ENCODE measurements around the gene DGKI.

Gene DGKI

GRCh38 chr7:137656227-137656849, 190.4 kb downstream of the DGKI start:
- DNase-seq (ENCODE audit: low read depth in 2 of 2): peak; percentile 28 to 52

GRCh38 chr7:137655804-137656203, 191.0 kb downstream of the DGKI start:
- DNase-seq (ENCODE audit: low read depth in 2 of 2): no peak

DNA sequence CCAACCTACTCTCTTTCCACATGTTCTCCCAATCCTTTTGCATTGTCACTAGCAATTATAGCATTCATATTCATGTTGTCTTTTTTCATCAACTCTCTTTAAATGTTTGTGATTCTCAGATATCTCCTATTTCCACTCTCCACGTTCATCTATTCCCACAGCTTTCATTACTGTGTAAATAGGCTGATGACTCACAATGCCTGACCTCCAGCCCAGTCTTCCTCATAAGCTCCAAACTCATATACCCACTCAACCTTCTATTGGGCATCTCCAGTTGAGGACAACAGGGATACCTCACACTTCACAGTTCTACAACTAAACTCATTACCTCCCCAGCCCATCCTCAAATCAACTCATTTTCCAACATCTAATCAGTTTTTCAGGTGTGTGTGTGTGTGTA, 194.1 kb downstream of the DGKI start:
- no peak for DNase-seq (ENCODE audit: low read depth in 2 of 2)

DNA sequence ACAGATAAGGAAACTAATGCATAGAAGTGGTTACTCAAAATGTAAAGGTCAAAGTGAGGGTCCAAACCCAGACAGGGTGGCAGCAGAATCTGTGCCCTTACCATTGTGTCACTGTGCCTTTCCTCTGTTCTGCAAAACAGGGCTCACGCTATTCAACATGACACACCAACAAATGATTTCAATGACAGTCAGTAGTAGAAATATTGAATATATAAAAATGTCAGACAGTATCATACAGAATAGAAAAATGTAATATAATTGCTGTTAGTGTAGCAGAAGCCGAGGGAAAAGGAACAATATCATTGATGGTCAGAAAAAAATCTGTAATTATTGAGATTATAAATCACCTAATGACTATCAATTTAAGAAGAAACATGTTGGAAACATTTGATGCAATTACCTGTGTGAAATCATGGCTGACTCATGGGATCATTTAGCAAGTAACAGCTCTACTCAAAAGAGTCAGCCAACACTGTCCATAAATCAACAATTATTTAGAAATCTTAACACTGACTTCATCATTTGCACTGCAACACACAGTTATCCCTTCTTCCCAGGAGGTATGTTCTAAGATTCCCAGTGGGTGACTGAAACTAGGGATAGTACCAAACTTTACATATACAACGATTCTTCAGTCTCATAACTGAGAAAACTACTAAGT, 198.7 kb downstream of the DGKI start:
- no peak for DNase-seq (ENCODE audit: low read depth in 2 of 2)

DNA sequence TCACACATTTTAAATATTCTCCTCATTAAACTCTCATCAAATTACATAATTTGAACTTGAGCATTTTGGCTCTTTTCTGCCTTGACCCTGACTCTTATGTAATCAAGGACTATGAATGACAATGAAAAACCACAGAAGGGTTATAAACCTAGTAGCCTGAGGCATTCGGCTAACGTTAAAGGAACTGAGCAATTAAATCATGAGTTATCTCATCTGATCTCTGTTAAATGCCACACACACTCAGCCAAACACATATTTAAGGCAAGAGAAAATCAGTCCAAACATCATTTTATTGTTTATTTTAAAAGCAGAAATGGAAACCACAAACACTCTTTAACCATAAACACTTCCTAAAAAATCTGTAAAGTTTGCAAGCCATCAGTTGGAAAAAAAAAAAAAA, 204.3 kb downstream of the DGKI start:
- DNase-seq (ENCODE audit: low read depth in 2 of 2): no peak

DNA sequence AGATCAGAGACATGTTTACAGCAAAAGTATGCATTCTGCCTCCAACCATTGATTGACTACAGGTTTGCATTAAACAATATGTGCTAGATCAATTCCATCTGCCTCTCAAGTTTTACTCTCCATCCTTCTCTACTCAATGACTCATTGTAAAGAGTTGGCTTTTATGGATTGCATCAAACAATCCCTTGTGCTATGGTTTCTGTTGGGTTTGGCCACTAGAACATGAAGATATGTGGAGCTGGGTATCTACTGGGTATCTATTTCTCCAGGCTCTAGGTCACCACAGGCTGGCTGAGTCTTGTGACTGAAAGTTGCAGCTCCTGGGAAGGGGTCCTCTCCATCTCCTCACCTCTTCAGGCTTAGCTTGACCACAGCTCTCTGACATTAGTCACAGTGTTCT, 204.7 kb downstream of the DGKI start:
- DNase-seq (ENCODE audit: low read depth in 2 of 2): no peak

DNA sequence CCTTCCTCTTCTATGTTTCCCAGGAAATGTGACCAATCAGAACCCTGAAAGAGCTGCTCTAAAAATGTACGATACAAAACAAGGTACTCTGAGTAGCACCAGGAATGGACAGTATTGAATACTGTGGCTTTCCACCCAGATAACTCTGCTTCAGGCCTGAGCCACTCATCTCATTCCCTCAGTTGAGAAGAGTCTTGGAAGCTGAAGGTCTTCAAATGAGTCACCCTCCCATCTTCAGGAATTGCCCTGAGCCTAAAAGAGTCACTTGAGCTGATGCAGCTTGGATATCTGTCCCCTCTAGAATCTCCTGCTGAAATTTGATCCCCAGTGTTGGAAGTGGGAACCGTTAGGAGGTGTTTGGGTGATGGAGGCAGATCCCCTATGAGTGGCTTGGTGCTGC, 210.4 kb downstream of the DGKI start:
- DNase-seq (ENCODE audit: low read depth in 2 of 2): no peak

DNA sequence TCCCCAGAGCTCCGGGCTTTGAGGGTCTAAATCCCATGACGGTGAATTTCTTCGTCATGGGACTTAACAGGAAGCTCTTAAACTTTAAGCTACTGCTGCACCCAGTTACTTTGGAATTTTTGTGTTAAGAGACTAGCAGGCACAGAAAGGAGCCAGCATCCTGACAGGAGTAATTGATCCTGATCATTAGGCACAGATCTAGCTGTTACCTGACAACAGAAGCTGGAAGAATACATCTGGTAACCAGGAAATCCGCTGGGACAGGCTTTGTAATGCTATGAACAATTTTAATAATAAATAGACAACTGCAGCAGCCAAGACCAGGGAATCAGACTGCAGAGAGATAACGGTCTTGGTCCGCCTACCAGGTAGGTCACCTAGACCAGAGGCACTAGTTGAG, 210.9 kb downstream of the DGKI start:
- no peak for DNase-seq (ENCODE audit: low read depth in 2 of 2)

DNA sequence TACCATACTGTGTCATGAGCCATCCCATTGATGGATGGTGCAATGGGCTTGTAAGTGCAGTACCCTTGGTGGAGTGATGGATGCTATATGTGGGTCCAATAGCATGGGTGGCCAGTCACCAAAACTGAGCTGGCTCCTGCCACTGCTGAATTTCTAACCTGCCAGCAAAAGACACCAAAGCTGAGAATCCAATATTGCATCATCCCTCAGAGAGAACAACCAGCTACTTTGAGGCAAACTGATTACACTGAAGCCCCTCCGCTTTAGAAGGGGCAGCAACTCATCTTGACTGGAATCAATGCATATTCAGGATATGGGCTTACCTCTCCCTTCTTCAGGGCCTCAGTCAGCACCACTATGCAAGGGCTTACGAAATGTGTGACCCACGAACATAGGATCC, 211.6 kb downstream of the DGKI start:
- no peak for DNase-seq (ENCODE audit: low read depth in 2 of 2)

GRCh38 chr7:137634356-137634755, 212.4 kb downstream of the DGKI start:
- DNase-seq (ENCODE audit: low read depth in 2 of 2): no peak

- no peak for DNase-seq (ENCODE audit: low read depth in 2 of 2)
Observed at GRCh38 chr7:137633133-137633532, 213.6 kb downstream of the DGKI start.

DNA sequence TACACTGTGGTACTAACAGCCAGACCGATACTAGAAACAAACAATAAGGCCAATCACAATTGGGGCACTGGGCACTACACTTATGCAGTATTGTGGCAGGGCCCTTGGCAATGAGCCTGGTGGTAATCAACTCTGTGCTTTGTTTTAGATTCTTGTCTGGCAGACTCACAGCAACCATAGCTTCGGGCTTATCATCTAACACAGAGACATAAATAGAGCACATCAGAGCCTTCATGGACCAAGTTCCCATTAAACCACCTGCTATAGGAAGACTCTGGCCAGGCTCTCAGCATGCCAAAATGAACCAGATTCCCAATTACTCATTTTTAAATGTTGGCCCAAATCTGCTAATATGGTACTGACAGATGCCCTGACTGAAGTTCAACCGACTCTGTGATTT, 218.6 kb downstream of the DGKI start:
- no peak for DNase-seq (ENCODE audit: low read depth in 2 of 2)

DNA sequence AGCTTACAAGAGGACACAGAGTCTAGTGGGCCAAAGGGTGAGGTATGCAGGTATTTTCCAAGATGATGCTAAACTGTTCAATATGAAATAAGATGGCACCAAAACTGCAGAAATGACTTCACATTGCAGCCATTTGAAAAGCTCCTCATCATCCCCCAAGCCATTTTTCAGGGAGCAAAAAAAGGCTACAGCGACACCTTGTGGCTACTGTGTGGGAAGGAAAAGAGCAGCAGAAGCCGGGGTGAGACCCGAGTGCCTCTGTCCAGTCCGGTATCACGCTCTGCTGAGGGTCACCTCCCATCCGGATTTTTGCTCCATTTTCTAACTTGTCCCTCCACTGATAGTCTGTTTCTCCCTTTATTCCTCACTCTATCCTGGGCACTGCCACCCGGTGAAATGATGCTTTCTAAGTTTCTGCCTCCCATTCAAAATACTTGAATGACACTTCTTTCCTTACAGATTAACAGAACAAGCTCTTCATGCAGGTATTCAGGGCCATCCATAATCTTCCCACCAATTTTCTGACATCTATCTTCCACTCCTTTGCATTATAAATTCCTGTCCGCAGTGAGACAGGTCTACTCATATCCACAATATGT, 220.2 kb downstream of the DGKI start:
- peak in 1 of 2 donors; percentile 0 for DNase-seq (ENCODE audit: low read depth in 2 of 2)

- no peak for DNase-seq (ENCODE audit: low read depth in 2 of 2)
Observed at GRCh38 chr7:137625197-137625596, 221.6 kb downstream of the DGKI start.

DNA sequence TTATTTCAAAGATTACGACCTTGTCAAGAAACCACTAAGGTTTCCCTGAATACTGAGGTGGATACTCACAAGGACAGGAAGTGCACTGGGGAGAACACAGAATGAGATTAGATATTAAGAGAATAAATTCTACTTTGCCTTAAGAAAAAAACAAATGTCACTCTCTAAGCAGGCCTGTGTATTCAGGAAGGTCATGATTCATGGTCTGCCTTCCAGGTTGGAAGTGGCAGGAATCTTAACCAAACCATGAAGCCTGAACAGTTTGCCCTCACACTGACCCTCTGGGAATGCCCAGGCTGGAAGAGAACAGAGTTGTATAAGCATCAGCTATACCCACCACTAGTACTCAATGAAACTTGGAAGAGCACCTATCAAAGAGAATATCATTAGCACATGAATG, 227.6 kb downstream of the DGKI start:
- DNase-seq (ENCODE audit: low read depth in 2 of 2): no peak

GRCh38 chr7:137618748-137619147, 228.0 kb downstream of the DGKI start:
- DNase-seq (ENCODE audit: low read depth in 2 of 2): no peak

- no peak for DNase-seq (ENCODE audit: low read depth in 2 of 2)
Observed at GRCh38 chr7:137613006-137613525, 233.7 kb downstream of the DGKI start.

GRCh38 chr7:137611606-137612005, 235.2 kb downstream of the DGKI start:
- no peak for DNase-seq (ENCODE audit: low read depth in 2 of 2)

DNA sequence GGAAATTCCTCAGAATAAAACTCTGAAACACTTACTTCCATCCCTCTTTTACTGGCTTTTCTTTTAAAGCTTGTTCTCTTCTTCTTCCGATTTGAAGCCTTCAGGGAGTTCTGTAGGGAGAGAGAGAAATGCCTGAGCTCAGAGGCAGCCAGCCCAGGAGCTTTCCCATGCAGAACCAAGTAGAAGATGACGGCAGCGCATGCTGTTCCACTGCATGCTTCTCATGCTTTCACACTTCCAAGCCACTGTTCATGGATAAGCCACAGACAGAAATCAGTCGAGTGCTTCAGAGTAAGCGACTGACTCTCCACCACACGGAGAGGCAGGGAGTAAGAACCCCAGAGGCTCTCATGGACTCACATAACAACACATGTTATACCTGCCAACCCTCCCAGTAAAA, 237.3 kb downstream of the DGKI start:
- no peak for DNase-seq (ENCODE audit: low read depth in 2 of 2)

- DNase-seq (ENCODE audit: low read depth in 2 of 2): no peak
Observed at GRCh38 chr7:137606061-137606674, 240.6 kb downstream of the DGKI start.

DNA sequence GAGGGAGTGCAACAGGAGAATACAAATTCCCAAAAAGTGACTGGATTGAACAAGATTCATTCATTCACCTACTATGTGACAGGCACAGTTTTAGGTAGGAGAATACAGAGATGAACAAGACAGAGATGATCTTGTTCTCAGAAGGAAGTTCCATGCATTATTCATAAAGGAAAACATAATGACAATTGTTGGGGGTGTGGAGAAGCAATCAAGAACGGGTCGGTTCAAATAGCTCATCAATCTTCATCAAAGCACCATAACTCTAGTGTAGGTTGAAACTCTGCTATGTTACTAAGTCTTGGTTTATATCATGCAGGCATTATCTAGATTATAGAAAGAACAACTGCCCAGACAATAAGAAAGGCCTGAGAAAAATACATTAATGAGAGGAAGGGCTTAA, 243.7 kb downstream of the DGKI start:
- no peak for DNase-seq (ENCODE audit: low read depth in 2 of 2)

DNA sequence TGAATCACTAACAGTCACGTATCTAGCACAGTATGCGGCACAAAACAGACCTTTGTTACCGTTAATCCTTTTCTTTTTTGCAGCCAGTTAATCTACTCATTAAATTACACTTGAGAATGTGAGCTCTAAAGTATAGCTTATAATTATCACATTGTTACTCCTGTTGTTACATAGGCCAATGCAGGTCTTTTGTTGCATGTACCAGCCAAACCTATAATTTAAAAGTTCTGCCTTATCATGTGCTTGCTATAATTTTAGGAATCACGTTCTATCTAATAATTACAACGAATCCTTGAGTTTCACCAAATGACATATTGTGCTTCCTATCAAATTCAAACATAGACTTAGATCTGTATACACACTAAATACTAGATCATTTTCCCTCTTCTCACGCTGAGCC, 245.1 kb downstream of the DGKI start:
- DNase-seq (ENCODE audit: low read depth in 2 of 2): no peak

GRCh38 chr7:137597856-137598255, 248.9 kb downstream of the DGKI start:
- no peak for DNase-seq (ENCODE audit: low read depth in 2 of 2)

Measured in stimulated activated CD4-positive, alpha-beta T cell treated with anti-CD3 and anti-CD28 coated beads, Interleukin-1b, Interleukin-23, amount 100 ng/mL, for 4 hours (primary cell).